GM12878 (cell line): ENCODE measurements around the gene RBM6. TPM values are rescaled to one million over a fixed set of nuclear protein-coding genes. Genes with fewer than 3 reads are reported as not detected.

Experiments used
- CBFB ChIP-seq: IDR thresholded peaks from 2 replicates; pipeline ENCODE4 v1.6.1; 2016; ENCODE audit warnings: antibody characterized with exemption, low read depth
- E4F1 ChIP-seq: fragments of 450-650 bp; IDR thresholded peaks from 2 replicates; pipeline ENCODE4 v1.6.1; 2018; ENCODE audit warnings: borderline replicate concordance, mild to moderate bottlenecking; ENCODE audit not compliant: partially characterized antibody
- SMAD1 ChIP-seq: fragments of 450-650 bp; IDR thresholded peaks from 2 replicates; pipeline ENCODE4 v1.6.1; 2018; ENCODE audit warnings: mild to moderate bottlenecking, low read depth; ENCODE audit not compliant: partially characterized antibody
- polyA plus RNA-seq, 11 experiments: library from polyadenylated mRNA; depleted of rRNA in 4 of 11; unstranded in 6 of 11; stranded (reverse) in 5 of 11; fragments of >200 nt; fragmentation: Nextera tagmentation in 4 of 11; fragmentation: Illumina TruSeq in 1 of 11; extraction: Ambion mirVana in 4 of 11; extraction: Trizol in 1 of 11; gene quantifications; 1 replicate in 1 of 11; 2 replicates in 10 of 11; pipeline versions ENCODE4 v1.2.1 to v1.2.3, GENCODE V29; 2011 to 2016; ENCODE audit warnings: inconsistent platforms in 2 of 11, missing spikeins in 2 of 11, low read depth in 1 of 11
- total RNA-seq, 4 experiments: library from RNA; depleted of rRNA in 3 of 4; stranded (reverse); fragments of >200 nt in 3 of 4; fragmentation: Illumina TruSeq in 1 of 4; extraction: Trizol in 1 of 4; gene quantifications; 2 replicates each; pipeline versions ENCODE4 v1.2.1 to v1.2.3, GENCODE V29; 2013 to 2021

RBM6 gene
- total and polyA plus RNA-seq, 10 of the 15 experiments (the other 5 are each of a cell fraction or from before 2014, with no cell fraction given) = 45.3 to 103 (median 81.3) TPM

GRCh38 chr3:50126287-50127211 is 186.6 kb downstream of the RBM6 start (continued):
- TF ChIP-seq E4F1 (no peak), CBFB (no peak), SMAD1 (no peak)

Other genes with a start within 250 kb of the RBM6 start
Only the 7 nearest of the 12 such genes appear.
- gene CDHR4, start 140.3 kb upstream of the RBM6 start, total RNA-seq (2014; rRNA removed) = not detected in 2 replicates
- gene CDHR4, start 140.3 kb upstream of the RBM6 start, total RNA-seq (2014; rRNA removed; fragmentation: Illumina TruSeq; extraction: Trizol) = not detected in 2 replicates
- gene CDHR4, start 140.3 kb upstream of the RBM6 start, total RNA-seq (2021) = not detected in 2 replicates
- not detected in 2 replicates for gene CDHR4, start 140.3 kb upstream of the RBM6 start, polyA plus RNA-seq (2011; rRNA removed)
- gene CDHR4, start 140.3 kb upstream of the RBM6 start, polyA plus RNA-seq (2014; fragmentation: Illumina TruSeq; extraction: Trizol) = not detected in 2 replicates
- not detected for gene CDHR4, start 140.3 kb upstream of the RBM6 start, polyA plus RNA-seq (2014; fragmentation: Nextera tagmentation; extraction: Ambion mirVana)
- not detected in 2 replicates for gene CDHR4, start 140.3 kb upstream of the RBM6 start, polyA plus RNA-seq (2014; rRNA removed)
- not detected for gene CDHR4, start 140.3 kb upstream of the RBM6 start, polyA plus RNA-seq (2016; fragmentation: Nextera tagmentation; extraction: Ambion mirVana)
- 9.3 and 11.9 TPM in 2 replicates for gene INKA1, start 136.9 kb upstream of the RBM6 start, total RNA-seq (2014; rRNA removed)
- gene INKA1, start 136.9 kb upstream of the RBM6 start, total RNA-seq (2014; rRNA removed; fragmentation: Illumina TruSeq; extraction: Trizol) = 3.8 and 4.2 TPM in 2 replicates
- gene INKA1, start 136.9 kb upstream of the RBM6 start, total RNA-seq (2021) = 6.0 and 9.2 TPM in 2 replicates
- gene INKA1, start 136.9 kb upstream of the RBM6 start, polyA plus RNA-seq (2011; rRNA removed) = 0.94 and 1.6 TPM in 2 replicates
- gene INKA1, start 136.9 kb upstream of the RBM6 start, polyA plus RNA-seq (2014; fragmentation: Illumina TruSeq; extraction: Trizol) = 2.1 TPM in 1 of 2 replicates, not detected in the other
- 1 to 10 TPM in 1 of 2 experiments, under 1 TPM in 1; 0.32 to 1.4 TPM for gene INKA1, start 136.9 kb upstream of the RBM6 start, polyA plus RNA-seq (2014; fragmentation: Nextera tagmentation; extraction: Ambion mirVana)
- gene INKA1, start 136.9 kb upstream of the RBM6 start, polyA plus RNA-seq (2014; rRNA removed) = 10.2 and 10.5 TPM in 2 replicates
- gene INKA1, start 136.9 kb upstream of the RBM6 start, polyA plus RNA-seq (2016; fragmentation: Nextera tagmentation; extraction: Ambion mirVana) = 1 to 10 TPM; 9.0 to 9.9 TPM
- 71.2 and 79.6 TPM in 2 replicates for gene UBA7, start 126.2 kb upstream of the RBM6 start, total RNA-seq (2014; rRNA removed)
- gene UBA7, start 126.2 kb upstream of the RBM6 start, total RNA-seq (2014; rRNA removed; fragmentation: Illumina TruSeq; extraction: Trizol) = 35.1 and 38.9 TPM in 2 replicates
- gene UBA7, start 126.2 kb upstream of the RBM6 start, total RNA-seq (2021) = 108 and 116 TPM in 2 replicates
- gene UBA7, start 126.2 kb upstream of the RBM6 start, polyA plus RNA-seq (2011; rRNA removed) = 34.1 and 65.8 TPM in 2 replicates
- gene UBA7, start 126.2 kb upstream of the RBM6 start, polyA plus RNA-seq (2014; fragmentation: Illumina TruSeq; extraction: Trizol) = 25.9 and 57.4 TPM in 2 replicates
- 10 to 100 TPM; 11.8 to 22.2 TPM for gene UBA7, start 126.2 kb upstream of the RBM6 start, polyA plus RNA-seq (2014; fragmentation: Nextera tagmentation; extraction: Ambion mirVana)
- 105 and 112 TPM in 2 replicates for gene UBA7, start 126.2 kb upstream of the RBM6 start, polyA plus RNA-seq (2014; rRNA removed)
- 10 to 100 TPM; 34.6 to 36.0 TPM for gene UBA7, start 126.2 kb upstream of the RBM6 start, polyA plus RNA-seq (2016; fragmentation: Nextera tagmentation; extraction: Ambion mirVana)
- 20.9 and 21.1 TPM in 2 replicates for gene TRAIP, start 83.6 kb upstream of the RBM6 start, total RNA-seq (2014; rRNA removed)
- 14.7 and 15.9 TPM in 2 replicates for gene TRAIP, start 83.6 kb upstream of the RBM6 start, total RNA-seq (2014; rRNA removed; fragmentation: Illumina TruSeq; extraction: Trizol)
- gene TRAIP, start 83.6 kb upstream of the RBM6 start, total RNA-seq (2021) = 19.5 and 23.7 TPM in 2 replicates
- gene TRAIP, start 83.6 kb upstream of the RBM6 start, polyA plus RNA-seq (2011; rRNA removed) = 12.5 and 18.6 TPM in 2 replicates
- gene TRAIP, start 83.6 kb upstream of the RBM6 start, polyA plus RNA-seq (2014; fragmentation: Illumina TruSeq; extraction: Trizol) = 17.9 and 22.1 TPM in 2 replicates
- 10 to 100 TPM; 33.6 to 37.0 TPM for gene TRAIP, start 83.6 kb upstream of the RBM6 start, polyA plus RNA-seq (2014; fragmentation: Nextera tagmentation; extraction: Ambion mirVana)
- 22.4 and 25.1 TPM in 2 replicates for gene TRAIP, start 83.6 kb upstream of the RBM6 start, polyA plus RNA-seq (2014; rRNA removed)
- gene TRAIP, start 83.6 kb upstream of the RBM6 start, polyA plus RNA-seq (2016; fragmentation: Nextera tagmentation; extraction: Ambion mirVana) = 10 to 100 TPM; 26.8 to 31.2 TPM
- gene CAMKV, start 70.2 kb upstream of the RBM6 start, total RNA-seq (2014; rRNA removed) = not detected in 2 replicates
- gene CAMKV, start 70.2 kb upstream of the RBM6 start, total RNA-seq (2014; rRNA removed; fragmentation: Illumina TruSeq; extraction: Trizol) = not detected in 2 replicates
- 0.16 TPM in 1 of 2 replicates, not detected in the other for gene CAMKV, start 70.2 kb upstream of the RBM6 start, total RNA-seq (2021)
- 0.13 TPM in 1 of 2 replicates, not detected in the other for gene CAMKV, start 70.2 kb upstream of the RBM6 start, polyA plus RNA-seq (2011; rRNA removed)
- gene CAMKV, start 70.2 kb upstream of the RBM6 start, polyA plus RNA-seq (2014; fragmentation: Illumina TruSeq; extraction: Trizol) = not detected in 2 replicates
- gene CAMKV, start 70.2 kb upstream of the RBM6 start, polyA plus RNA-seq (2014; fragmentation: Nextera tagmentation; extraction: Ambion mirVana) = not detected
- 0.05 TPM in 1 of 2 replicates, not detected in the other for gene CAMKV, start 70.2 kb upstream of the RBM6 start, polyA plus RNA-seq (2014; rRNA removed)
- under 1 TPM; 0.06 to 0.20 TPM for gene CAMKV, start 70.2 kb upstream of the RBM6 start, polyA plus RNA-seq (2016; fragmentation: Nextera tagmentation; extraction: Ambion mirVana)
- 1.1 and 1.3 TPM in 2 replicates for gene MST1R, start 36.3 kb upstream of the RBM6 start, total RNA-seq (2014; rRNA removed)
- 0.40 and 1.7 TPM in 2 replicates for gene MST1R, start 36.3 kb upstream of the RBM6 start, total RNA-seq (2014; rRNA removed; fragmentation: Illumina TruSeq; extraction: Trizol)
- gene MST1R, start 36.3 kb upstream of the RBM6 start, total RNA-seq (2021) = 2.3 and 3.0 TPM in 2 replicates
- 1.8 and 5.1 TPM in 2 replicates for gene MST1R, start 36.3 kb upstream of the RBM6 start, polyA plus RNA-seq (2011; rRNA removed)
- gene MST1R, start 36.3 kb upstream of the RBM6 start, polyA plus RNA-seq (2014; fragmentation: Illumina TruSeq; extraction: Trizol) = 0.35 and 1.1 TPM in 2 replicates
- 1 to 10 TPM in 1 of 2 experiments, under 1 TPM in 1; 0.68 to 1.2 TPM for gene MST1R, start 36.3 kb upstream of the RBM6 start, polyA plus RNA-seq (2014; fragmentation: Nextera tagmentation; extraction: Ambion mirVana)
- gene MST1R, start 36.3 kb upstream of the RBM6 start, polyA plus RNA-seq (2014; rRNA removed) = 4.5 and 5.6 TPM in 2 replicates
- gene MST1R, start 36.3 kb upstream of the RBM6 start, polyA plus RNA-seq (2016; fragmentation: Nextera tagmentation; extraction: Ambion mirVana) = 1 to 10 TPM; 1.3 to 2.2 TPM
- 9.9 TPM in 2 replicates for gene MON1A, start 10.3 kb upstream of the RBM6 start, total RNA-seq (2014; rRNA removed)
- gene MON1A, start 10.3 kb upstream of the RBM6 start, total RNA-seq (2014; rRNA removed; fragmentation: Illumina TruSeq; extraction: Trizol) = 2.6 and 3.5 TPM in 2 replicates
- 9.0 and 10.3 TPM in 2 replicates for gene MON1A, start 10.3 kb upstream of the RBM6 start, total RNA-seq (2021)
- 2.1 and 6.2 TPM in 2 replicates for gene MON1A, start 10.3 kb upstream of the RBM6 start, polyA plus RNA-seq (2011; rRNA removed)
- 0.98 and 4.0 TPM in 2 replicates for gene MON1A, start 10.3 kb upstream of the RBM6 start, polyA plus RNA-seq (2014; fragmentation: Illumina TruSeq; extraction: Trizol)
- 1 to 10 TPM; 1.3 to 2.4 TPM for gene MON1A, start 10.3 kb upstream of the RBM6 start, polyA plus RNA-seq (2014; fragmentation: Nextera tagmentation; extraction: Ambion mirVana)
- 10.3 and 10.8 TPM in 2 replicates for gene MON1A, start 10.3 kb upstream of the RBM6 start, polyA plus RNA-seq (2014; rRNA removed)
- 10 to 100 TPM in 1 of 2 experiments, 1 to 10 TPM in 1; 9.2 to 10.5 TPM for gene MON1A, start 10.3 kb upstream of the RBM6 start, polyA plus RNA-seq (2016; fragmentation: Nextera tagmentation; extraction: Ambion mirVana)